Measurements from ENCODE around the gene RAB38.

The RAB38 gene

GRCh38 chr11:88114486-88115045, 60.7 kb downstream of the RAB38 start:
- Histone ChIP-seq H3K27me3 (replicated peaks; ENCODE audit: control insufficient read depth, insufficient read depth, low read length, poor library complexity, severe bottlenecking) (no peaks in the 10 kb centered on the region), H3K4me1 (ENCODE audit: control insufficient read depth, insufficient read depth, low read length, poor library complexity, severe bottlenecking) (no peaks in the 10 kb centered on the region), H3K9me3 (ENCODE audit: control insufficient read depth, low read length) (no peaks in the 10 kb centered on the region), H3K4me3 (ENCODE audit: insufficient read depth, low read depth, low read length, poor library complexity, severe bottlenecking) (no peak overlapping the region), H3K27ac (ENCODE audit: insufficient read depth, low read length, poor library complexity, severe bottlenecking) (no peak overlapping the region), H3K36me3 (ENCODE audit: control insufficient read depth, insufficient read depth, low read length) (no peaks in the 10 kb centered on the region)
- no peak for DNase-seq

- no peaks in the 10 kb centered on the region for H3K9me3 ChIP-seq (ENCODE audit: control insufficient read depth, low read length)
- no peaks in the 10 kb centered on the region for H3K36me3 ChIP-seq (ENCODE audit: control insufficient read depth, insufficient read depth, low read length)
- no peak overlapping the region for H3K4me3 ChIP-seq (ENCODE audit: insufficient read depth, low read depth, low read length, poor library complexity, severe bottlenecking)
- no peaks in the 10 kb centered on the region for H3K4me1 ChIP-seq (ENCODE audit: control insufficient read depth, insufficient read depth, low read length, poor library complexity, severe bottlenecking)
- no peak overlapping the region for H3K27ac ChIP-seq (ENCODE audit: insufficient read depth, low read length, poor library complexity, severe bottlenecking)
- no peak for DNase-seq
- no peaks in the 10 kb centered on the region for H3K27me3 ChIP-seq (replicated peaks; ENCODE audit: control insufficient read depth, insufficient read depth, low read length, poor library complexity, severe bottlenecking)
These were observed 68.6 kb downstream of the RAB38 start for GRCh38 chr11:88106666-88107065.

- H3K9me3 ChIP-seq (ENCODE audit: control insufficient read depth, low read length) = no peaks in the 10 kb centered on the region
- DNase-seq = no peak
- H3K4me1 ChIP-seq (ENCODE audit: control insufficient read depth, insufficient read depth, low read length, poor library complexity, severe bottlenecking) = no peaks in the 10 kb centered on the region
- no peaks in the 10 kb centered on the region for H3K36me3 ChIP-seq (ENCODE audit: control insufficient read depth, insufficient read depth, low read length)
- H3K4me3 ChIP-seq (ENCODE audit: insufficient read depth, low read depth, low read length, poor library complexity, severe bottlenecking) = no peak overlapping the region
- no peak overlapping the region for H3K27ac ChIP-seq (ENCODE audit: insufficient read depth, low read length, poor library complexity, severe bottlenecking)
- H3K27me3 ChIP-seq (replicated peaks; ENCODE audit: control insufficient read depth, insufficient read depth, low read length, poor library complexity, severe bottlenecking) = no peaks in the 10 kb centered on the region
These were observed 69.3 kb downstream of the RAB38 start for GRCh38 chr11:88105951-88106350.

GRCh38 chr11:88105526-88105925, 69.7 kb downstream of the RAB38 start:
- no peaks in the 10 kb centered on the region for H3K4me1 ChIP-seq (ENCODE audit: control insufficient read depth, insufficient read depth, low read length, poor library complexity, severe bottlenecking)
- no peak overlapping the region for H3K27ac ChIP-seq (ENCODE audit: insufficient read depth, low read length, poor library complexity, severe bottlenecking)
- no peak overlapping the region for H3K4me3 ChIP-seq (ENCODE audit: insufficient read depth, low read depth, low read length, poor library complexity, severe bottlenecking)
- H3K27me3 ChIP-seq (replicated peaks; ENCODE audit: control insufficient read depth, insufficient read depth, low read length, poor library complexity, severe bottlenecking) = no peaks in the 10 kb centered on the region
- DNase-seq = no peak
- no peaks in the 10 kb centered on the region for H3K9me3 ChIP-seq (ENCODE audit: control insufficient read depth, low read length)
- H3K36me3 ChIP-seq (ENCODE audit: control insufficient read depth, insufficient read depth, low read length) = no peaks in the 10 kb centered on the region

- no peaks in the 10 kb centered on the region for H3K36me3 ChIP-seq (ENCODE audit: control insufficient read depth, insufficient read depth, low read length)
- H3K27me3 ChIP-seq (replicated peaks; ENCODE audit: control insufficient read depth, insufficient read depth, low read length, poor library complexity, severe bottlenecking) = no peaks in the 10 kb centered on the region
- H3K27ac ChIP-seq (ENCODE audit: insufficient read depth, low read length, poor library complexity, severe bottlenecking) = no peak overlapping the region
- H3K9me3 ChIP-seq (ENCODE audit: control insufficient read depth, low read length) = no peaks in the 10 kb centered on the region
- no peaks in the 10 kb centered on the region for H3K4me1 ChIP-seq (ENCODE audit: control insufficient read depth, insufficient read depth, low read length, poor library complexity, severe bottlenecking)
- DNase-seq = no peak
- no peak overlapping the region for H3K4me3 ChIP-seq (ENCODE audit: insufficient read depth, low read depth, low read length, poor library complexity, severe bottlenecking)
These were observed 70.8 kb downstream of the RAB38 start for GRCh38 chr11:88104408-88104807.

- Histone ChIP-seq H3K4me3 (ENCODE audit: insufficient read depth, low read depth, low read length, poor library complexity, severe bottlenecking) (no peak overlapping the region), H3K27me3 (replicated peaks; ENCODE audit: control insufficient read depth, insufficient read depth, low read length, poor library complexity, severe bottlenecking) (no peaks in the 10 kb centered on the region), H3K36me3 (ENCODE audit: control insufficient read depth, insufficient read depth, low read length) (no peaks in the 10 kb centered on the region), H3K27ac (ENCODE audit: insufficient read depth, low read length, poor library complexity, severe bottlenecking) (no peak overlapping the region), H3K9me3 (ENCODE audit: control insufficient read depth, low read length) (no peaks in the 10 kb centered on the region), H3K4me1 (ENCODE audit: control insufficient read depth, insufficient read depth, low read length, poor library complexity, severe bottlenecking) (no peaks in the 10 kb centered on the region)
- DNase-seq = no peak
These were observed 71.7 kb downstream of the RAB38 start for GRCh38 chr11:88103337-88104206.

- DNase-seq = no peak
- Histone ChIP-seq H3K36me3 (ENCODE audit: control insufficient read depth, insufficient read depth, low read length) (no peaks in the 10 kb centered on the region), H3K4me3 (ENCODE audit: insufficient read depth, low read depth, low read length, poor library complexity, severe bottlenecking) (no peak overlapping the region), H3K27me3 (replicated peaks; ENCODE audit: control insufficient read depth, insufficient read depth, low read length, poor library complexity, severe bottlenecking) (no peaks in the 10 kb centered on the region), H3K27ac (ENCODE audit: insufficient read depth, low read length, poor library complexity, severe bottlenecking) (no peak overlapping the region), H3K9me3 (ENCODE audit: control insufficient read depth, low read length) (no peaks in the 10 kb centered on the region), H3K4me1 (ENCODE audit: control insufficient read depth, insufficient read depth, low read length, poor library complexity, severe bottlenecking) (no peaks in the 10 kb centered on the region)
These were observed 72.7 kb downstream of the RAB38 start for GRCh38 chr11:88102598-88102934.

GRCh38 chr11:88101881-88102597, 73.2 kb downstream of the RAB38 start:
- no peak for DNase-seq
- Histone ChIP-seq H3K27ac (ENCODE audit: insufficient read depth, low read length, poor library complexity, severe bottlenecking) (no peak overlapping the region), H3K4me1 (ENCODE audit: control insufficient read depth, insufficient read depth, low read length, poor library complexity, severe bottlenecking) (no peaks in the 10 kb centered on the region)

GRCh38 chr11:88100151-88100550, 75.1 kb downstream of the RAB38 start:
- H3K4me1 ChIP-seq (ENCODE audit: control insufficient read depth, insufficient read depth, low read length, poor library complexity, severe bottlenecking) = no peaks in the 10 kb centered on the region
- no peak for DNase-seq
- H3K27me3 ChIP-seq (replicated peaks; ENCODE audit: control insufficient read depth, insufficient read depth, low read length, poor library complexity, severe bottlenecking) = no peaks in the 10 kb centered on the region
- no peak overlapping the region for H3K4me3 ChIP-seq (ENCODE audit: insufficient read depth, low read depth, low read length, poor library complexity, severe bottlenecking)
- H3K9me3 ChIP-seq (ENCODE audit: control insufficient read depth, low read length) = no peaks in the 10 kb centered on the region
- no peak overlapping the region for H3K27ac ChIP-seq (ENCODE audit: insufficient read depth, low read length, poor library complexity, severe bottlenecking)
- no peaks in the 10 kb centered on the region for H3K36me3 ChIP-seq (ENCODE audit: control insufficient read depth, insufficient read depth, low read length)

More at GRCh38 chr11:88101881-88102597, 73.2 kb downstream of the RAB38 start:
- Histone ChIP-seq H3K9me3 (ENCODE audit: control insufficient read depth, low read length) (no peaks in the 10 kb centered on the region), H3K4me3 (ENCODE audit: insufficient read depth, low read depth, low read length, poor library complexity, severe bottlenecking) (no peak overlapping the region), H3K36me3 (ENCODE audit: control insufficient read depth, insufficient read depth, low read length) (no peaks in the 10 kb centered on the region), H3K27me3 (replicated peaks; ENCODE audit: control insufficient read depth, insufficient read depth, low read length, poor library complexity, severe bottlenecking) (no peaks in the 10 kb centered on the region)

- H3K4me3 ChIP-seq (ENCODE audit: insufficient read depth, low read depth, low read length, poor library complexity, severe bottlenecking) = no peak overlapping the region
- no peaks in the 10 kb centered on the region for H3K4me1 ChIP-seq (ENCODE audit: control insufficient read depth, insufficient read depth, low read length, poor library complexity, severe bottlenecking)
- H3K36me3 ChIP-seq (ENCODE audit: control insufficient read depth, insufficient read depth, low read length) = no peaks in the 10 kb centered on the region
- DNase-seq = no peak
- H3K9me3 ChIP-seq (ENCODE audit: control insufficient read depth, low read length) = no peaks in the 10 kb centered on the region
- H3K27me3 ChIP-seq (replicated peaks; ENCODE audit: control insufficient read depth, insufficient read depth, low read length, poor library complexity, severe bottlenecking) = no peaks in the 10 kb centered on the region
- H3K27ac ChIP-seq (ENCODE audit: insufficient read depth, low read length, poor library complexity, severe bottlenecking) = no peak overlapping the region
These were observed 77.0 kb downstream of the RAB38 start for GRCh38 chr11:88098289-88098688.

Measured in effector memory CD4-positive, alpha-beta T cell (primary cell).